Activated naive CD4-positive, alpha-beta T cell (primary cell): ENCODE measurements around the gene JAG1.
A peak's percentile ranks its signal among the peaks of the same experiment; 100 is the strongest.

Experiments
- DNase-seq, 4 experiments: peaks; one replicate each; lab custom pipeline; 2025; lab: John Stamatoyannopoulos, UW

Gene JAG1

GRCh38 chr20:10699489-10699888 lies 25.7 kb upstream of the JAG1 start:
- no peak for DNase-seq

GRCh38 chr20:10696650-10697049 lies 22.9 kb upstream of the JAG1 start:
- DNase-seq = no peak

- no peak for DNase-seq
Measured at GRCh38 chr20:10689385-10689784, 15.6 kb upstream of the JAG1 start.

GRCh38 chr20:10687895-10688294 lies 14.1 kb upstream of the JAG1 start:
- no peak for DNase-seq

- DNase-seq = no peak
Measured at GRCh38 chr20:10686356-10687133, 12.7 kb upstream of the JAG1 start.

- DNase-seq = no peak
Measured at GRCh38 chr20:10683537-10683936, 9.7 kb upstream of the JAG1 start.

- no peak for DNase-seq
Measured at GRCh38 chr20:10682939-10683338, 9.1 kb upstream of the JAG1 start.

GRCh38 chr20:10681494-10681893 lies 7.7 kb upstream of the JAG1 start:
- no peak for DNase-seq

GRCh38 chr20:10680571-10680970 lies 6.8 kb upstream of the JAG1 start:
- DNase-seq = no peak

- no peak for DNase-seq
Measured at GRCh38 chr20:10679269-10679668, 5.5 kb upstream of the JAG1 start.

GRCh38 chr20:10676518-10676917 lies 2.7 kb upstream of the JAG1 start:
- DNase-seq = no peak

GRCh38 chr20:10675450-10675848 lies 1.6 kb upstream of the JAG1 start:
- no peak for DNase-seq

- no peak for DNase-seq
Measured at GRCh38 chr20:10674684-10675449, 1.1 kb upstream of the JAG1 start.

- DNase-seq = no peak
Measured at GRCh38 chr20:10673176-10673841, 490 bp downstream of the JAG1 start.

- DNase-seq = peak in 1 of 4 experiments; percentile 10
Measured at GRCh38 chr20:10672624-10673127, 1.1 kb downstream of the JAG1 start.

GRCh38 chr20:10671919-10672623 lies 1.7 kb downstream of the JAG1 start:
- DNase-seq = no peak

GRCh38 chr20:10671221-10671918 lies 2.4 kb downstream of the JAG1 start:
- DNase-seq = no peak

- DNase-seq = no peak
Measured at GRCh38 chr20:10670501-10671220, 3.1 kb downstream of the JAG1 start.

- no peak for DNase-seq
Measured at GRCh38 chr20:10669843-10670446, 3.9 kb downstream of the JAG1 start.

- no peak for DNase-seq
Measured at GRCh38 chr20:10668677-10669368, 5.0 kb downstream of the JAG1 start.
